Pancreas (tissue), 10 donors: ENCODE measurements around the gene GPRIN2. TPM values are rescaled to one million over a fixed set of nuclear protein-coding genes. Genes with fewer than 3 reads are reported as not detected.

Experiments
- ATAC-seq, 4 donors: fragments of 200-7000 bp; cut with Tn5 transposase; one replicate each; pipeline versions ENCODE4 v1.8.0 to v1.9.1; 2020; ENCODE audit warnings: mild to moderate bottlenecking in 4 of 4, moderate library complexity in 4 of 4
- DNase-seq, 6 donors: peaks; one replicate each; pipeline ENCODE4 v3.0.0-alpha.2; 2020
- FAIRE-seq: peaks from 2 replicates; lab custom pipeline; 2012; peaks lifted over from hg19 to GRCh38; lab: Jason Lieb, UNC
- H3K27ac ChIP-seq, 4 donors: fragments of 200-600 bp; sonication (generic); 1 replicate in 3 of 4; 2 replicates in 1 of 4; pipeline versions ENCODE4 v1.5.0 to v1.8.0; 2020
- H3K27me3 ChIP-seq, 4 donors: fragments of 200-600 bp; one replicate each; pipeline ENCODE4 v1.8.0; 2021
- H3K36me3 ChIP-seq, 3 donors: fragments of 200-600 bp; sonication (generic) in 1 of 3; one replicate each; pipeline versions ENCODE4 v1.5.0 to v1.8.0; 2020 to 2021
- H3K4me1 ChIP-seq, 3 donors: fragments of 200-600 bp; one replicate each; pipeline ENCODE4 v1.8.0; 2021
- H3K4me3 ChIP-seq, 4 donors: fragments of 200-600 bp; sonication (generic) in 2 of 4; one replicate each; pipeline versions ENCODE4 v1.5.0 to v1.8.0; 2020 to 2021
- H3K9me3 ChIP-seq, 4 donors: fragments of 200-600 bp; one replicate each; pipeline ENCODE4 v1.8.0; 2021
- CTCF ChIP-seq, 4 donors: fragments of 200-600 bp; sonication (generic) in 3 of 4; IDR thresholded peaks; one replicate each; pipeline versions ENCODE4 v1.5.0 to v1.8.0; 2021; ENCODE audit warnings: antibody characterized with exemption in 4 of 4
- WGBS, 2 donors: extraction: QIAGEN DNeasy Blood & Tissue Kit; methylation state at CpG; one replicate each; pipeline ENCODE4 v1.1.7; 2013; 5-methylcytosine and 5-hydroxymethylcytosine counted together
- intact Hi-C, 3 donors: fragments of 100-400 bp; cut with DNase I; formaldehyde crosslinking; loops; one replicate each; pipeline versions ENCODE4 v1.11.1 to v1.14.2; 2022
- polyA plus RNA-seq, 2 donors: library from polyadenylated mRNA; stranded (reverse); fragments of 200-250 nt; gene quantifications; one replicate each; pipeline ENCODE4 v1.2.3, GENCODE V29; 2013
- total RNA-seq, 6 donors: library from RNA; stranded (reverse); fragmentation: NEBNext Ultra II Directional in 4 of 6; extraction: Animal tissue kit (Norgen Biotek cat#: 25700) in 4 of 6; gene quantifications; one replicate each; pipeline versions ENCODE4 v1.2.1 to v1.2.4, GENCODE V29; 2021 to 2023
- donor health status: healthy with polysubstance abuse.
- donor health status: DM: no; HTN: no; CAD: no; lungs with moderate emphysema.
- donor health status: DM: no; HTN: no; CAD: no.
- donor health status: control.
- donor health status: control.
- donor health status: Bipolar disorder and iron deficiency.
- donor health status: DM: yes; HTN: yes; CAD: no.
- donor health status: DM: no; HTN: no; CAD: no.
- donor health status: DM: no; HTN: no; CAD: no.
- donor health status: DM: yes; HTN: yes; CAD: no.

Gene GPRIN2
- total and polyA plus RNA-seq, 8 donors, result 3.7 to 14.0 (median 5.2) TPM

DNA sequence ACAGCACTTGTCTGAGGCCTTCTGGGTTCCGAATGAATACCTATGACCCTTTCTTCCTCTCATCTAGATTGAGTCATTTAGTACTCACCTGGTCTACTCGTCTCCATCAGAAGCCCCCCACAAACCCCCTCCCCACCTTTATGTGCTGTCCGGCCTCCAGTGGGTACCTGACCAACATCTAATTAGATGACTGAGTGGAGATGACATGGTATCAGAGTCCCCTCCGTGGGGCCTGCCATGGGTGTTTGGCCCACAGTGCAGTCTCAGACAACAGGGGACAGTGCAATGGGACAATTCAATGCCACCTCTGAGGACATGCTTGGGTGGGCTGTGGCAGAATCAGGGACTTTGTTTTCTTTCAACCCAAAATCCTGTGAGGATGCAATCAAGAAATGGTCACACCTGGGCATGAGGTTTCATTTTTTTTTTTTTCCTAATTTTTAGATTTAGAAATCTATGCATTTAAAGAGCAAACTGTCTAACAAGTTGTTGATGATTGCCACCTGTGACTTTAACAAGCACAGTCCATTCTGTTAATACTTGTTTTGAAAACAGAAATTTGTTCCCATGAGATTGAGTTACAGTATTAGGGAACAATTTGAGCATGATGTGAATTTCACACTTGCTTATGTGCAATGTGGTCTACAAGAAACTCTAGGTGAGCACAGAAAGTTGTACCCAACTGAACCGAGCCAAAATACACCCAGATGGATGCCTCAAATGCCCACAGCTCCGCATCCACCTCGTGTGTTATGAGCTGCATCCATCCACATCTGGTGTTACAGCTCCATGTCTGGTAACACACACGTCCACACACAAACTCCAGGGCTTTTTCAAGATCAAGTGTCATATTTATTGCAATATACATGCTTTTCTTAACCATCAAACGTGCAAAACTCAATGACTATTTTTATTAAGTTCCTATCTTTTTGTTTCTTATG is 27.5 kb downstream of the GPRIN2 start:
- H3K27me3 ChIP-seq, result no peaks in the 10 kb centered on the region
- WGBS, 2 donors, result 67 to 80% methylated on average over 9 of the region's 9 CpGs
- DNase-seq, result peak in 1 of 6 donors; percentile 59
- no peak overlapping the region for H3K4me3 ChIP-seq
- no peaks in the 10 kb centered on the region for H3K36me3 ChIP-seq
- no peak overlapping the region for H3K27ac ChIP-seq
- H3K4me1 ChIP-seq, result no peaks in the 10 kb centered on the region
- no peak for TF ChIP-seq CTCF (IDR thresholded peaks at IDR 0.05)
- no peak for FAIRE-seq
- no peaks in the 10 kb centered on the region for H3K9me3 ChIP-seq
- intact Hi-C loops, result no loop called here
- ATAC-seq, result no peak

DNA sequence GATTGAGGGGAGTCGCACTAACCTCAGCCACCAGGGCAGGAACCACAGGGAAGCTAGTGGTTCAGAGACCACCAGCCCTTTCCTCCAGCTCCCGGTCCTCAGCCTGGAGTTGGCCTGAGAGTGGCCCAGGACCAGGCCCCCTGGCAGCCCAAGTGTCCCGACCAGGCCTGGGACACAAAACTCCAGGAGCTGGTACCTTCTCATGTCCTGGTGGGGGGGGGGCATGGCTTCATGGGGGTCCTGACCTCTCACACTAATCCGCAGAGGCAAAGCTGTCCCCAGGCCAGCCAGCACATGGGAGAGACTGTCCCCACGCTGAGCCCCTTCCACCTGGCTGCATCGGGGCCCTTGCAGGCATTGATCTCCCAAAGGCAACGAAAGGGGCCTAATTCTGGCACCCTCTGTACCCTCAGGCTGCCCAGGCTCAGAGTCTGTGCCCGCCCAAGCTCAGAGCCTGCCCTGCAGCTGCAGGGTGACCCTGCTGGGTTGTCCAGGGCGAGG is 28.2 kb downstream of the GPRIN2 start:
- FAIRE-seq, result no peak
- 79 to 84% methylated on average over 9 of the region's 9 CpGs for WGBS, 2 donors
- no peak for TF ChIP-seq CTCF (IDR thresholded peaks at IDR 0.05)

GRCh38 chr10:46527241-46527811 is 29.1 kb downstream of the GPRIN2 start:
- Histone ChIP-seq H3K36me3 (no peaks in the 10 kb centered on the region), H3K4me3 (no peak overlapping the region), H3K27ac (no peak overlapping the region), H3K9me3 (no peaks in the 10 kb centered on the region), H3K27me3 (no peaks in the 10 kb centered on the region), H3K4me1 (no peaks in the 10 kb centered on the region)
- intact Hi-C loops, result no loop called here
- 82 to 84% methylated on average over 12 of the region's 12 CpGs for WGBS, 2 donors
- TF ChIP-seq CTCF (IDR thresholded peaks at IDR 0.05), result no peak
- peak in 2 of 6 donors; percentile 53 to 62 for DNase-seq
- no peak for ATAC-seq
- FAIRE-seq, result no peak

More for the DNA sequence above, 28.2 kb downstream of the GPRIN2 start:
- intact Hi-C loops, result no loop called here
- peak in 2 of 6 donors; percentile 64 to 70 for DNase-seq
- Histone ChIP-seq H3K27ac (no peak overlapping the region), H3K9me3 (no peaks in the 10 kb centered on the region), H3K4me3 (no peak overlapping the region), H3K36me3 (no peaks in the 10 kb centered on the region), H3K27me3 (no peaks in the 10 kb centered on the region), H3K4me1 (no peaks in the 10 kb centered on the region)
- ATAC-seq, result no peak

GRCh38 chr10:46526682-46527038 is 29.8 kb downstream of the GPRIN2 start:
- Histone ChIP-seq H3K4me3 (no peak overlapping the region), H3K9me3 (no peaks in the 10 kb centered on the region), H3K27ac (no peak overlapping the region), H3K36me3 (no peaks in the 10 kb centered on the region), H3K27me3 (no peaks in the 10 kb centered on the region), H3K4me1 (no peaks in the 10 kb centered on the region)
- WGBS, 2 donors, result 44% methylated on average over 7 of the region's 7 CpGs
- intact Hi-C loops, result no loop called here
- FAIRE-seq (no peak), ATAC-seq (peak in 3 of 4 donors; percentile 37 to 62 (median 43)), DNase-seq (peak in 3 of 6 donors; percentile 18 to 60 (median 43))
- TF ChIP-seq CTCF (IDR thresholded peaks at IDR 0.05), result no peak
